Aorta (tissue), 5 donors: ENCODE data around the gene C5. TPM values are rescaled to one million over a fixed set of nuclear protein-coding genes. Genes with fewer than 3 reads are reported as not detected.
A peak's percentile ranks its signal among the peaks of the same experiment; 100 is the strongest.

Experiments
- ATAC-seq: fragments of 200-7000 bp; cut with Tn5 transposase; one replicate; pipeline ENCODE4 v1.9.1; 2022; ENCODE audit warnings: moderate library complexity; ENCODE audit not compliant: low FRiP score
- DNase-seq, 2 donors: peaks; one replicate each; pipeline ENCODE4 v3.0.0-alpha.2; 2020
- H3K27ac ChIP-seq, 2 donors: one replicate each; pipeline ENCODE4 v1.5.1; 2013; ENCODE audit warnings: low read length in 2 of 2, mild to moderate bottlenecking in 2 of 2, moderate library complexity in 2 of 2, control low read depth in 1 of 2, inconsistent platforms in 1 of 2, low read depth in 1 of 2
- H3K27me3 ChIP-seq, 2 donors: one replicate each; pipeline ENCODE4 v1.6.1; 2013; ENCODE audit warnings: control low read depth in 1 of 2, low read length in 1 of 2, mild to moderate bottlenecking in 1 of 2, moderate library complexity in 1 of 2; ENCODE audit not compliant: insufficient read depth in 2 of 2, control insufficient read depth in 1 of 2
- H3K36me3 ChIP-seq, 2 donors: one replicate each; pipeline ENCODE4 v1.6.1; 2013; ENCODE audit warnings: control low read depth in 1 of 2, low read length in 1 of 2, mild to moderate bottlenecking in 1 of 2; ENCODE audit not compliant: insufficient read depth in 2 of 2, control insufficient read depth in 1 of 2
- H3K4me1 ChIP-seq, 2 donors: one replicate each; pipeline ENCODE4 v1.6.1; 2013; ENCODE audit warnings: low read length in 2 of 2, control low read depth in 1 of 2, mild to moderate bottlenecking in 1 of 2, moderate library complexity in 1 of 2; ENCODE audit not compliant: insufficient read depth in 2 of 2, control insufficient read depth in 1 of 2
- H3K4me3 ChIP-seq, 2 donors: one replicate each; pipeline ENCODE4 v1.5.1; 2013; ENCODE audit warnings: low read length in 2 of 2, control low read depth in 1 of 2, mild to moderate bottlenecking in 1 of 2
- H3K9me3 ChIP-seq: one replicate; pipeline ENCODE4 v1.6.1; 2013; ENCODE audit warnings: mild to moderate bottlenecking, low read length; ENCODE audit not compliant: control insufficient read depth
- WGBS, 2 donors: extraction: QIAGEN DNeasy Blood & Tissue Kit; methylation state at CpG; one replicate each; pipeline ENCODE4 v1.1.7; 2013; 5-methylcytosine and 5-hydroxymethylcytosine counted together
- intact Hi-C, 2 donors: fragments of 100-400 bp; cut with DNase I; formaldehyde crosslinking; loops; one replicate each; pipeline versions ENCODE4 v1.14.2 to v1.15.0; 2022
- polyA plus RNA-seq, 2 donors: library from polyadenylated mRNA; stranded (reverse); fragments of 200-250 nt; gene quantifications; one replicate each; pipeline ENCODE4 v1.2.3, GENCODE V29; 2013
- total RNA-seq, 2 donors: library from RNA; stranded (reverse); fragmentation: NEBNext Ultra II Directional; extraction: Animal tissue kit (Norgen Biotek cat#: 25700); gene quantifications; one replicate each; pipeline ENCODE4 v1.2.1, GENCODE V29; 2021
- donor health status: healthy with polysubstance abuse.
- donor health status: Bipolar disorder and iron deficiency.
- donor health status: DM: no; HTN: no; CAD: no.
- donor health status: DM: no; HTN: no; CAD: no.
- donor health status: DM: yes; HTN: yes; CAD: no.

The C5 gene
- total and polyA plus RNA-seq, 4 donors = 5.4 to 13.0 (median 8.5) TPM

DNA sequence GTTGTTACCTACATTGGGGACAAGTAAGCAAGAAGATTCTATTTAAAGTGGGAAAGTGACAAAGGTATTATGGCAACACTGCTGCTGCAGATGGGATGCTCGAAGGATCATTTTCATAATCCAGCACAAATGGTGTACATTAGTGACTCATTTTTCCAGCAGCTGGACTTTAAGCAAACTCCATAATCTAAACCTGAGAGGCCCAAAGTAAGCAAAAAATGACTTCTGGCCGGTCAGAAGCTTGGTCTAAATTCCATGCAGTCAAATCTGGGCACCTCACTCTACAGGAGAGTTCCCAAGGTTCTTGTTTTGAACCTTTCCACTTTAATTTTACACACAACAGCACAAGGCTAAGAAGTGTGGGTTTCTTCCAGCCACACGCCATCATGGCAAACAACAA lies 79.8 kb downstream of the C5 start:
- intact Hi-C loops = no loop called here

GRCh38 chr9:120966013-120966369 lies 84.1 kb downstream of the C5 start:
- intact Hi-C loops = no loop called here
- Histone ChIP-seq H3K36me3 (no peaks in the 10 kb centered on the region), H3K27ac (peak overlapping the region; percentile 98 to 99), H3K9me3 (no peaks in the 10 kb centered on the region), H3K4me1 (peaks cover 5 to 6% of the 10 kb centered on the region in 2 donors), H3K4me3 (no peak overlapping the region), H3K27me3 (no peaks in the 10 kb centered on the region)
- no peak for DNase-seq
- WGBS, 2 donors = 11 to 13% methylated on average over 3 of the region's 3 CpGs
- peak; percentile 86 for ATAC-seq

More for the DNA sequence above, 79.8 kb downstream of the C5 start:
- DNase-seq (no peak), ATAC-seq (no peak)
- Histone ChIP-seq H3K9me3 (no peaks in the 10 kb centered on the region), H3K36me3 (no peaks in the 10 kb centered on the region), H3K27ac (no peak overlapping the region), H3K27me3 (no peaks in the 10 kb centered on the region), H3K4me1 (peaks cover 5 to 6% of the 10 kb centered on the region in 2 donors), H3K4me3 (no peak overlapping the region)
- WGBS, 2 donors = 31 to 32% methylated on average over 3 of the region's 3 CpGs

GRCh38 chr9:120965344-120966012 lies 84.6 kb downstream of the C5 start:
- Histone ChIP-seq H3K9me3 (no peaks in the 10 kb centered on the region), H3K27me3 (no peaks in the 10 kb centered on the region), H3K4me3 (no peak overlapping the region), H3K27ac (peak overlapping the region; percentile 49 to 93), H3K4me1 (peaks cover 5 to 6% of the 10 kb centered on the region in 2 donors), H3K36me3 (no peaks in the 10 kb centered on the region)
- DNase-seq (no peak), ATAC-seq (peak; percentile 79)
- intact Hi-C loops = no loop called here
- 69 to 70% methylated on average over 4 of the region's 4 CpGs for WGBS, 2 donors

- no peaks in the 10 kb centered on the region for H3K9me3 ChIP-seq
- no peaks in the 10 kb centered on the region for H3K27me3 ChIP-seq
- no peak overlapping the region for H3K4me3 ChIP-seq
- no peak for ATAC-seq
- intact Hi-C loops = no loop called here
- whole genome bisulfite sequencing, 2 donors = 96 to 97% methylated on average over 3 of the region's 3 CpGs
- DNase-seq = no peak
- H3K27ac ChIP-seq = no peak overlapping the region
- no peaks in the 10 kb centered on the region for H3K36me3 ChIP-seq
- H3K4me1 ChIP-seq = peaks cover 5 to 6% of the 10 kb centered on the region in 2 donors
Measured at GRCh38 chr9:120961936-120962335, 88.1 kb downstream of the C5 start.

- Histone ChIP-seq H3K4me3 (no peak overlapping the region), H3K27me3 (no peaks in the 10 kb centered on the region), H3K27ac (no peak overlapping the region), H3K4me1 (no peaks in the 10 kb centered on the region), H3K36me3 (no peaks in the 10 kb centered on the region), H3K9me3 (no peaks in the 10 kb centered on the region)
- 80% methylated on average over 1 of the region's 1 CpG for WGBS, 2 donors
- no peak for DNase-seq
- intact Hi-C loops = no loop called here
- no peak for ATAC-seq
Measured at GRCh38 chr9:120960001-120960400, 90.1 kb downstream of the C5 start.

DNA sequence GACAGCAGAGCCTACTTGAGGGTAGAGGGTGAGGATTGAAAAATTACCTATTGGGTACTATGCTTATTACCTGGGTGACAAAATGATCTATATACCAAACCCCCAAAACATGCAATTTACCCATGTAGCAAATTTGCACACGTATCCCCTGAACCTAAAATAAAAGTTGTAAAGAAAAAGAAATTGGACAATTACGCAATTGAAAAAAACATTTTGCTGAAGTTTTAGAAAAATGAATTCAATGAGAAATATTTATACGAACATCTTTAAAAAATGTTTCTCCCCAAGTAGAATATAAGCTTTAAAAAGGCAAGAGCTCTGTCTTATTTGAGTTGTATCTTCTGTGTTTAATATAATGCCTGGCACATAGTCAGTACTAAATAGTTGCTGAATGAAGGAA lies 93.2 kb downstream of the C5 start:
- intact Hi-C loops = no loop called here
- DNase-seq (no peak), ATAC-seq (no peak)
- H3K4me3 ChIP-seq = no peak overlapping the region
- H3K4me1 ChIP-seq = peaks cover 0 to 4% of the 10 kb centered on the region in 2 donors
- no peak overlapping the region for H3K27ac ChIP-seq
- H3K9me3 ChIP-seq = no peaks in the 10 kb centered on the region
- no peaks in the 10 kb centered on the region for H3K36me3 ChIP-seq
- H3K27me3 ChIP-seq = no peaks in the 10 kb centered on the region
- 93 to 94% methylated on average over 3 of the region's 3 CpGs for WGBS, 2 donors

DNA sequence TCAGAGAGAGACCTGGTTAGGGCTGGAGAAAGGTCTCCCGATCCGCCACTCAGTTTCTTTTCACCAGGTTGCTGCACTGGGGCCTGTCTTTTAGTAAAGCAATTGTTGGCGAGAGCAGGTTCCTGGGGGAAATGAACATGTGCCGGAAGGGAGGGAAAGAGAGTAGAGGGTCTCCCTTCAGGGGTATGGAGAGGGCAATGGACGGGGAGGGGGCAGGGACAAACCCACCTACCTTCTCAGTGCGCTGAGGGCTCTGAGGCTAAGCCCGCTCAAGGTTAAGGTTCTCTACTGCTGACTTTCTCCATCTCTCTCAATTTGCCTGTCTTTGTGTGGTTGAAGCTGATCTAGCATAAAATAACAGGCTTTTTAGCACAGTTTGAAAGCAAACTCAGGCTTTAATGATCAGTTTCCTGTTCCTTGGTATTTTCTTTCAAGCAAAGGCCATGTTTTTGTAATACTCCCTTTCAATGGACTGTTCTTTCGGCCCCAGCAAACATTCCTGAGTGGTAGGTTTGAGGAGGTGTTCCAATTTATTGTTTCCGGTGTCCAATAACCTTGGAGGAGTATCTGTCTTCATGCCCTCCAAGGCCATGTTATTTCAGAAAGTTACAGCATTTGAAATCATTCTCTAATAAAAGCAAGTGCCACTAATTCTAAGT lies 98.0 kb downstream of the C5 start:
- no peaks in the 10 kb centered on the region for H3K27me3 ChIP-seq
- intact Hi-C loops = no loop called here
- H3K27ac ChIP-seq = peak overlapping the region; percentile 33 to 46
- H3K9me3 ChIP-seq = no peaks in the 10 kb centered on the region
- no peaks in the 10 kb centered on the region for H3K36me3 ChIP-seq
- no peak for ATAC-seq
- no peak overlapping the region for H3K4me3 ChIP-seq
- WGBS, 2 donors = 73 to 79% methylated on average over 9 of the region's 9 CpGs
- H3K4me1 ChIP-seq = peaks cover 0 to 5% of the 10 kb centered on the region in 2 donors
- DNase-seq = no peak

- Histone ChIP-seq H3K4me3 (no peak overlapping the region), H3K9me3 (no peaks in the 10 kb centered on the region), H3K27me3 (no peaks in the 10 kb centered on the region), H3K36me3 (no peaks in the 10 kb centered on the region), H3K27ac (peak overlapping the region; percentile 79 to 91), H3K4me1 (peaks cover 0 to 8% of the 10 kb centered on the region in 2 donors)
- WGBS, 2 donors = 62 to 65% methylated on average over 8 of the region's 8 CpGs
- no peak for DNase-seq
- intact Hi-C loops = no loop called here
- no peak for ATAC-seq
Measured at GRCh38 chr9:120950421-120951388, 99.4 kb downstream of the C5 start.
